Measurements from ENCODE around the gene PTPA.

Gene PTPA

GRCh38 chr9:129171993-129172751, 61.0 kb downstream of the PTPA start:
- ChIA-PET POLR2A (interaction anchor here (1.9 to 3.3 kb wide), 4 partner anchors 7 to 324 kb away, joined by 5 to 26 read pairs (median 14); partner anchors contain the start of genes CRAT and PTPA), CTCF (interaction anchor here (0.6 to 1.3 kb wide), 7 partner anchors 15 to 452 kb away, joined by 3 to 7 read pairs (median 4); no protein-coding TSS in a partner anchor)
- DNase-seq (ENCODE audit: extremely low spot score), result no peak
- TF ChIP-seq TARDBP (IDR thresholded peaks at IDR 0.05), result no peak
- no peak for TF ChIP-seq PKNOX1 (IDR thresholded peaks at IDR 0.05)
- TF ChIP-seq BHLHE40 (IDR thresholded peaks at IDR 0.05; ENCODE audit: borderline replicate concordance), result no peak
- TF ChIP-seq ARNT (IDR thresholded peaks at IDR 0.05), result no peak
- no peak for TF ChIP-seq FOXA1 (IDR thresholded peaks at IDR 0.05)
- no peak for TF ChIP-seq SP1 (IDR thresholded peaks at IDR 0.05)

- POLR2A ChIA-PET, result interaction anchor here (1.9 to 3.3 kb wide), 4 partner anchors 8 to 324 kb away, joined by 5 to 26 read pairs (median 14); partner anchors contain the start of genes CRAT and PTPA
- DNase-seq (ENCODE audit: extremely low spot score), result no peak
- CTCF ChIA-PET, result interaction anchor here (0.6 to 1.3 kb wide), 7 partner anchors 16 to 452 kb away, joined by 3 to 7 read pairs (median 4); no protein-coding TSS in a partner anchor
- TF ChIP-seq FOXK2 (IDR thresholded peaks at IDR 0.05) (no peak), FOXA1 (IDR thresholded peaks at IDR 0.05) (no peak), ELF4 (IDR thresholded peaks at IDR 0.05) (no peak), FOXM1 (IDR thresholded peaks at IDR 0.05; ENCODE audit: borderline replicate concordance) (no peak), TARDBP (IDR thresholded peaks at IDR 0.05) (no peak), NFRKB (IDR thresholded peaks at IDR 0.05) (no peak), LEF1 (IDR thresholded peaks at IDR 0.05; ENCODE audit: borderline replicate concordance) (no peak), SP1 (IDR thresholded peaks at IDR 0.05) (no peak), HDGF (IDR thresholded peaks at IDR 0.05; ENCODE audit: borderline replicate concordance) (no peak), SUZ12 (IDR thresholded peaks at IDR 0.05) (no peak), ARNT (IDR thresholded peaks at IDR 0.05) (no peak), BHLHE40 (IDR thresholded peaks at IDR 0.05; ENCODE audit: borderline replicate concordance) (no peak), PKNOX1 (IDR thresholded peaks at IDR 0.05) (no peak), CTBP1 (IDR thresholded peaks at IDR 0.05; ENCODE audit: borderline replicate concordance) (no peak), ZNF384 (IDR thresholded peaks at IDR 0.05) (no peak), L3MBTL2 (conservative IDR thresholded peaks at IDR 0.05) (no peak)
Observed at GRCh38 chr9:129172816-129173215, 61.6 kb downstream of the PTPA start.

- DNase-seq (ENCODE audit: extremely low spot score), result no peak
- CTCF ChIA-PET, result interaction anchor here (0.6 to 2.3 kb wide), 17 partner anchors 10 to 1240 kb away, joined by 3 to 12 read pairs (median 5); no protein-coding TSS in a partner anchor
- TF ChIP-seq NFRKB (IDR thresholded peaks at IDR 0.05) (no peak), FOXK2 (IDR thresholded peaks at IDR 0.05) (no peak), FOXM1 (IDR thresholded peaks at IDR 0.05; ENCODE audit: borderline replicate concordance) (no peak), ARNT (IDR thresholded peaks at IDR 0.05) (no peak), LEF1 (IDR thresholded peaks at IDR 0.05; ENCODE audit: borderline replicate concordance) (no peak), L3MBTL2 (conservative IDR thresholded peaks at IDR 0.05) (no peak; the same call in 1 of the 2 replicates), BHLHE40 (IDR thresholded peaks at IDR 0.05; ENCODE audit: borderline replicate concordance) (no peak), HDGF (IDR thresholded peaks at IDR 0.05; ENCODE audit: borderline replicate concordance) (no peak), FOXA1 (IDR thresholded peaks at IDR 0.05) (no peak), ZNF384 (IDR thresholded peaks at IDR 0.05) (no peak)
- POLR2A ChIA-PET, result interaction anchor here (1.1 to 3.3 kb wide), 5 partner anchors 8 to 323 kb away, joined by 3 to 26 read pairs (median 13); no protein-coding TSS in a partner anchor
Observed at GRCh38 chr9:129173296-129174101, 62.3 kb downstream of the PTPA start.

- DNase-seq (ENCODE audit: extremely low spot score), result peak; percentile 86
- ChIA-PET CTCF (interaction anchor here (0.6 to 2.3 kb wide), 22 partner anchors 8 to 1240 kb away, joined by 3 to 12 read pairs (median 3); partner anchors contain the start of gene SH3GLB2), POLR2A (interaction anchor here (0.6 to 3.3 kb wide), 12 partner anchors 9 to 446 kb away, joined by 3 to 26 read pairs (median 4); partner anchors contain the start of gene C9orf50)
- TF ChIP-seq SUZ12 (IDR thresholded peaks at IDR 0.05) (no peak), TARDBP (IDR thresholded peaks at IDR 0.05) (peak; percentile 88), PKNOX1 (IDR thresholded peaks at IDR 0.05) (no peak), L3MBTL2 (conservative IDR thresholded peaks at IDR 0.05) (0 out of 2 replicates have a peak, but pooled peaks have one; percentile 46)
Observed at GRCh38 chr9:129174102-129174723, 63.0 kb downstream of the PTPA start.
